HepG2 (cell line): ENCODE results near the gene SGSM1. TPM values are rescaled to one million over a fixed set of nuclear protein-coding genes. Genes with fewer than 3 reads are reported as not detected.

Experiments
- ATF5 ChIP-seq: sonication (generic); formaldehyde crosslinking; IDR thresholded peaks from 2 replicates; pipeline ENCODE4 v1.4.0; 2020; ENCODE audit warnings: mild to moderate bottlenecking, low read depth, missing genetic modification reagents
- CENPT ChIP-seq: sonication (generic); formaldehyde crosslinking; IDR thresholded peaks from 2 replicates; pipeline ENCODE4 v1.8.0; 2022; ENCODE audit warnings: low read depth, mild to moderate bottlenecking, moderate library complexity, missing genetic modification reagents
- ETS1 ChIP-seq: sonication (generic); formaldehyde crosslinking; IDR thresholded peaks from 2 replicates; pipeline ENCODE4 v1.4.0; 2020; ENCODE audit warnings: missing genetic modification reagents
- HNRNPLL ChIP-seq: fragments of 200-400 bp; formaldehyde crosslinking; IDR thresholded peaks from 2 replicates; pipeline ENCODE4 v1.6.1; 2017; ENCODE audit warnings: mild to moderate bottlenecking, low read depth, low read length; ENCODE audit not compliant: poor library complexity, severe bottlenecking
- IKZF4 ChIP-seq: sonication (generic); formaldehyde crosslinking; IDR thresholded peaks from 2 replicates; pipeline ENCODE4 v1.5.1; 2020; ENCODE audit warnings: borderline replicate concordance, mild to moderate bottlenecking, low read depth, missing genetic modification reagents; ENCODE audit errors: not compliant biosample characterization
- KLF9 ChIP-seq: IDR thresholded peaks from 2 replicates; pipeline ENCODE4 v1.6.1; 2016; ENCODE audit warnings: low read depth
- MAFF ChIP-seq: IDR thresholded peaks from 2 replicates; pipeline ENCODE4 v1.6.1; 2011; ENCODE audit warnings: low read depth, low read length, improper control_type of control experiment
- MXD1 ChIP-seq: sonication (generic); formaldehyde crosslinking; IDR thresholded peaks from 2 replicates; pipeline ENCODE4 v1.4.0; 2020; ENCODE audit warnings: mild to moderate bottlenecking, missing genetic modification reagents
- NCOR1 ChIP-seq: fragments of 200-600 bp; sonication (generic); IDR thresholded peaks from 2 replicates; pipeline ENCODE4 v1.7.0; 2017; ENCODE audit warnings: antibody characterized with exemption, low read length, borderline replicate concordance
- PAXIP1 ChIP-seq: sonication (generic); formaldehyde crosslinking; conservative IDR thresholded peaks from 2 replicates; pipeline ENCODE4 v1.4.0; 2020; ENCODE audit warnings: mild to moderate bottlenecking, missing genetic modification reagents, moderate library complexity
- RFXAP ChIP-seq: sonication (generic); formaldehyde crosslinking; IDR thresholded peaks from 2 replicates; pipeline ENCODE4 v1.4.0; 2020; ENCODE audit warnings: missing genetic modification reagents, borderline replicate concordance
- RNF2 ChIP-seq: fragments of 450-650 bp; conservative IDR thresholded peaks from 2 replicates; pipeline ENCODE4 v1.6.1; 2016; ENCODE audit warnings: low read depth
- TBX3 ChIP-seq: fragments of 450-650 bp; IDR thresholded peaks from 2 replicates; pipeline ENCODE4 v1.6.1; 2017; ENCODE audit warnings: antibody characterized with exemption, mild to moderate bottlenecking, inconsistent platforms, borderline replicate concordance
- ZBTB26 ChIP-seq: IDR thresholded peaks from 2 replicates; pipeline ENCODE4 v1.6.1; 2016; ENCODE audit warnings: missing compliant biosample characterization, missing genetic modification reagents, borderline replicate concordance
- ZNF317 ChIP-seq: sonication (generic); formaldehyde crosslinking; IDR thresholded peaks from 2 replicates; pipeline ENCODE4 v1.5.0; 2020; ENCODE audit warnings: mild to moderate bottlenecking, missing genetic modification reagents
- ZNF598 ChIP-seq: sonication (generic); formaldehyde crosslinking; IDR thresholded peaks from 2 replicates; pipeline ENCODE4 v1.5.1; 2020; ENCODE audit warnings: mild to moderate bottlenecking, missing genetic modification reagents, borderline replicate concordance
- ZSCAN22 ChIP-seq: sonication (generic); formaldehyde crosslinking; IDR thresholded peaks from 2 replicates; pipeline ENCODE4 v1.4.0; 2020; ENCODE audit warnings: mild to moderate bottlenecking, missing genetic modification reagents
- polyA plus RNA-seq, 8 experiments: library from polyadenylated mRNA; depleted of rRNA in 3 of 8; stranded (reverse) in 7 of 8; unstranded in 1 of 8; fragments of >200 nt; fragmentation: Illumina TruSeq in 4 of 8; extraction: Trizol in 4 of 8; gene quantifications; 2 replicates each; pipeline versions ENCODE4 v1.2.1 to v1.2.3, GENCODE V29; 2011 to 2016; ENCODE audit warnings: low read depth in 4 of 8, missing spikeins in 1 of 8, mixed read lengths in 1 of 8; ENCODE audit not compliant: insufficient read depth in 1 of 8
- total RNA-seq, 5 experiments: library from RNA; depleted of rRNA; stranded (reverse); fragments of >200 nt; fragmentation: Illumina TruSeq; extraction: Trizol; gene quantifications; 2 replicates each; pipeline ENCODE4 v1.2.3, GENCODE V29; 2016; ENCODE audit warnings: low read depth in 1 of 5

The SGSM1 gene
- total and polyA plus RNA-seq, 2 of the 13 experiments (the other 11 are each of a cell fraction or from before 2014, with no cell fraction given), result 0.07 TPM; not detected in 1

GRCh38 chr22:24965822-24966626 lies 160.0 kb downstream of the SGSM1 start (continued):
- 0 out of 2 replicates have a peak, but pooled peaks have one; percentile 20 for TF ChIP-seq ZBTB26
- no peak for TF ChIP-seq ZNF317 (CRISPR knock-in tag)
- TF ChIP-seq ZSCAN22 (CRISPR knock-in tag), result no peak
- peak; percentile 15; the same call in 1 of the 2 replicates for TF ChIP-seq PAXIP1 (CRISPR knock-in tag)
- TF ChIP-seq ATF5 (CRISPR knock-in tag), result no peak
- no peak for TF ChIP-seq ETS1 (CRISPR knock-in tag)
- no peak for TF ChIP-seq ZNF598 (CRISPR knock-in tag)
- TF ChIP-seq KLF9, result no peak
- TF ChIP-seq NCOR1, result no peak
- TF ChIP-seq HNRNPLL, result no peak
- no peak for TF ChIP-seq TBX3
- TF ChIP-seq MXD1 (CRISPR knock-in tag), result no peak
- TF ChIP-seq RNF2, result no peak
- no peak for TF ChIP-seq CENPT
- no peak for TF ChIP-seq IKZF4 (CRISPR knock-in tag)
- 0 out of 2 replicates have a peak, but pooled peaks have one; percentile 21 for TF ChIP-seq RFXAP (CRISPR knock-in tag)
- TF ChIP-seq MAFF, result no peak
